H1 (cell line): ENCODE measurements around the gene OLFM2. TPM values are rescaled to one million over a fixed set of nuclear protein-coding genes. Genes with fewer than 3 reads are reported as not detected.

Experiments used
- CTCF ChIA-PET: fragments of 300-600 bp; sonication (Branson Sonifier 250); formaldehyde crosslinking; loops from one replicate; lab custom pipeline; 2021; ENCODE audit not compliant: partially characterized antibody; lab: Charles Lee
- POLR2A ChIA-PET: fragments of 300-600 bp; sonication (Branson Sonifier 250); formaldehyde crosslinking; loops from one replicate; lab custom pipeline; 2021; ENCODE audit warnings: inconsistent platforms; ENCODE audit not compliant: partially characterized antibody; lab: Charles Lee
- DNase-seq, 2 experiments: peaks; one replicate each; pipeline versions ENCODE4 v3.0.0 to v3.0.0-alpha.2; 2010 to 2022; ENCODE audit warnings: low spot score in 2 of 2, low read depth in 1 of 2, mixed read lengths in 1 of 2
- FAIRE-seq: peaks from 2 replicates; lab custom pipeline; 2011; peaks lifted over from hg19 to GRCh38; lab: Jason Lieb, UNC
- H2AFZ ChIP-seq: 2 replicates; pipeline ENCODE4 v1.8.1; 2012; ENCODE audit warnings: low read length, inconsistent platforms
- H2AK5ac ChIP-seq: 2 replicates; pipeline ENCODE4 v1.6.1; 2013; ENCODE audit warnings: low read depth, low read length
- H2BK120ac ChIP-seq: replicated peaks from 2 replicates; pipeline ENCODE3; 2013; ENCODE audit warnings: low read depth, low read length, inconsistent platforms
- H2BK12ac ChIP-seq: 2 replicates; pipeline ENCODE4 v1.6.1; 2013; ENCODE audit warnings: low read depth, low read length
- H2BK15ac ChIP-seq: 2 replicates; pipeline ENCODE4 v1.6.1; 2013; ENCODE audit warnings: low read length
- H2BK20ac ChIP-seq: 2 replicates; pipeline ENCODE4 v1.6.1; 2013; ENCODE audit warnings: low read length
- H2BK5ac ChIP-seq: 2 replicates; pipeline ENCODE4 v1.6.1; 2013; ENCODE audit warnings: low read depth, low read length
- H3K14ac ChIP-seq: 2 replicates; pipeline ENCODE4 v1.6.1; 2013; ENCODE audit warnings: inconsistent platforms; ENCODE audit not compliant: insufficient read length
- H3K18ac ChIP-seq: 2 replicates; pipeline ENCODE4 v1.6.1; 2013; ENCODE audit warnings: low read length; ENCODE audit errors: extremely low read depth
- H3K23ac ChIP-seq: 2 replicates; pipeline ENCODE4 v1.6.1; 2013; ENCODE audit warnings: inconsistent platforms; ENCODE audit not compliant: insufficient read length
- H3K23me2 ChIP-seq: 2 replicates; pipeline ENCODE4 v1.6.1; 2013; ENCODE audit warnings: low read depth, low read length
- H3K27ac ChIP-seq: 2 replicates; pipeline ENCODE4 v1.6.1; 2011; ENCODE audit warnings: low read depth, low read length, inconsistent platforms
- H3K27me3 ChIP-seq, 4 experiments: replicated peaks in 1 of 4; 1 replicate in 1 of 4; 2 replicates in 3 of 4; pipeline versions ENCODE4 v1.6.1 to v1.8.1; 2011 to 2013; ENCODE audit warnings: low read length in 3 of 4, mild to moderate bottlenecking in 3 of 4, inconsistent platforms in 2 of 4, mixed read lengths in 2 of 4, moderate library complexity in 1 of 4; ENCODE audit not compliant: control insufficient read depth in 3 of 4, insufficient read depth in 3 of 4; ENCODE audit errors: extremely low read depth in 1 of 4
- H3K36me3 ChIP-seq, 4 experiments: 2 replicates each; pipeline versions ENCODE4 v1.6.1 to v1.8.1; 2011 to 2013; ENCODE audit warnings: mild to moderate bottlenecking in 4 of 4, low read length in 3 of 4, moderate library complexity in 2 of 4, control low read depth in 1 of 4, inconsistent platforms in 1 of 4; ENCODE audit not compliant: insufficient read depth in 4 of 4, control insufficient read depth in 2 of 4
- H3K4ac ChIP-seq: replicated peaks from 2 replicates; pipeline ENCODE3; 2013; ENCODE audit warnings: low read length, low read depth, mixed read lengths, inconsistent platforms; ENCODE audit not compliant: insufficient read length
- H3K4me1 ChIP-seq, 4 experiments: replicated peaks in 1 of 4; 1 replicate in 1 of 4; 2 replicates in 3 of 4; pipeline versions ENCODE4 v1.6.1 to v1.8.1; 2011 to 2013; ENCODE audit warnings: low read length in 3 of 4, inconsistent platforms in 2 of 4, mixed read lengths in 1 of 4; ENCODE audit not compliant: insufficient read depth in 4 of 4, control insufficient read depth in 3 of 4
- H3K4me2 ChIP-seq, 2 experiments: 2 replicates each; pipeline versions ENCODE4 v1.6.1 to v1.8.1; 2011 to 2013; ENCODE audit warnings: low read depth in 2 of 2, low read length in 2 of 2, control low read depth in 1 of 2, inconsistent platforms in 1 of 2, mild to moderate bottlenecking in 1 of 2; ENCODE audit not compliant: insufficient read depth in 1 of 2
- H3K4me3 ChIP-seq, 4 experiments: fragments of 200-600, 300-600 bp in 1 of 4; sonication (generic), shearing (Covaris generic), sonication (Bioruptor Twin) in 1 of 4; 2 replicates each; pipeline versions ENCODE4 v1.5.1 to v1.8.1; 2011 to 2016; ENCODE audit warnings: low read length in 4 of 4, low read depth in 3 of 4, control low read depth in 2 of 4, inconsistent platforms in 2 of 4, mild to moderate bottlenecking in 2 of 4, mixed read lengths in 1 of 4, moderate library complexity in 1 of 4; ENCODE audit not compliant: insufficient read depth in 2 of 4; ENCODE audit errors: extremely low read depth in 1 of 4
- H3K56ac ChIP-seq: replicated peaks from 2 replicates; pipeline ENCODE3; 2013; ENCODE audit warnings: low read depth, mild to moderate bottlenecking, mixed read lengths, low read length, inconsistent platforms; ENCODE audit not compliant: insufficient read length
- H3K79me1 ChIP-seq: 2 replicates; pipeline ENCODE4 v1.6.1; 2013; ENCODE audit warnings: low read depth, low read length, control low read depth
- H3K79me2 ChIP-seq, 2 experiments: 2 replicates each; pipeline versions ENCODE4 v1.6.1 to v1.8.1; 2012 to 2013; ENCODE audit warnings: low read length in 2 of 2, mild to moderate bottlenecking in 2 of 2, inconsistent platforms in 1 of 2; ENCODE audit not compliant: insufficient read depth in 2 of 2, control insufficient read depth in 1 of 2
- H3K9ac ChIP-seq, 4 experiments: replicated peaks in 1 of 4; 1 replicate in 1 of 4; 2 replicates in 3 of 4; pipeline versions ENCODE4 v1.6.1 to v1.8.1; 2011 to 2013; ENCODE audit warnings: low read depth in 3 of 4, low read length in 3 of 4, control low read depth in 2 of 4, mild to moderate bottlenecking in 2 of 4, moderate library complexity in 2 of 4, inconsistent platforms in 1 of 4; ENCODE audit errors: extremely low read depth in 1 of 4
- H3K9me3 ChIP-seq, 2 experiments: 2 replicates each; pipeline versions ENCODE4 v1.6.1 to v1.8.1; 2012 to 2013; ENCODE audit warnings: mild to moderate bottlenecking in 2 of 2, moderate library complexity in 2 of 2, control low read depth in 1 of 2, inconsistent platforms in 1 of 2, low read depth in 1 of 2, low read length in 1 of 2, mixed read lengths in 1 of 2; ENCODE audit not compliant: insufficient read depth in 2 of 2
- H4K20me1 ChIP-seq, 2 experiments: replicated peaks in 1 of 2; 2 replicates each; pipeline versions ENCODE3 to v1.8.1; 2011 to 2013; ENCODE audit warnings: inconsistent platforms in 2 of 2, low read length in 2 of 2, mild to moderate bottlenecking in 1 of 2; ENCODE audit not compliant: insufficient read depth in 2 of 2, control insufficient read depth in 1 of 2
- H4K5ac ChIP-seq: 2 replicates; pipeline ENCODE4 v1.6.1; 2013; ENCODE audit warnings: low read length, low read depth, mixed read lengths, inconsistent platforms; ENCODE audit not compliant: insufficient read length
- H4K8ac ChIP-seq: 2 replicates; pipeline ENCODE4 v1.8.0; 2013; ENCODE audit warnings: mild to moderate bottlenecking, moderate library complexity, low read length, inconsistent platforms; ENCODE audit not compliant: insufficient read depth; ENCODE audit errors: extremely low read depth
- H4K91ac ChIP-seq: replicated peaks from 2 replicates; pipeline ENCODE3; 2013; ENCODE audit warnings: low read length, mixed read lengths, inconsistent platforms; ENCODE audit not compliant: insufficient read length
- ATF2 ChIP-seq: IDR thresholded peaks from 2 replicates; pipeline ENCODE4 v1.6.1; 2012; ENCODE audit warnings: low read length, inconsistent platforms
- BRCA1 ChIP-seq: IDR thresholded peaks from 2 replicates; pipeline ENCODE4 v1.6.1; 2012; ENCODE audit warnings: low read depth, low read length, improper control_type of control experiment
- CHD2 ChIP-seq: IDR thresholded peaks from 2 replicates; pipeline ENCODE4 v1.6.1; 2012; ENCODE audit warnings: low read length, improper control_type of control experiment
- CTBP2 ChIP-seq: IDR thresholded peaks from 2 replicates; pipeline ENCODE4 v1.7.0; 2011; ENCODE audit warnings: borderline replicate concordance, mild to moderate bottlenecking, moderate library complexity, mixed read lengths, low read length; ENCODE audit not compliant: insufficient read depth, insufficient read length
- EP300 ChIP-seq, 2 experiments: IDR thresholded peaks; 1 replicate in 1 of 2; 2 replicates in 1 of 2; pipeline ENCODE4 v1.6.1; 2011 to 2012; ENCODE audit warnings: low read depth in 2 of 2, low read length in 2 of 2, mild to moderate bottlenecking in 2 of 2, borderline replicate concordance in 1 of 2, inconsistent platforms in 1 of 2, moderate library complexity in 1 of 2
- MAX ChIP-seq: IDR thresholded peaks from 2 replicates; pipeline ENCODE4 v1.6.1; 2012; ENCODE audit warnings: inconsistent platforms
- NRF1 ChIP-seq: IDR thresholded peaks from 2 replicates; pipeline ENCODE4 v1.6.1; 2011; ENCODE audit warnings: mild to moderate bottlenecking, low read depth, low read length, improper control_type of control experiment
- RXRA ChIP-seq: IDR thresholded peaks from 2 replicates; pipeline ENCODE4 v1.6.1; 2011; ENCODE audit warnings: low read depth, mild to moderate bottlenecking, low read length, moderate library complexity; ENCODE audit not compliant: insufficient read depth
- WGBS, 2 experiments: shearing (Covaris generic) in 1 of 2; methylation state at CpG; one replicate each; pipeline versions ENCODE4 v1.1.6 to v1.1.7; 2013 to 2015; ENCODE audit warnings: low lambda C conversion rate in 2 of 2, mixed read lengths in 2 of 2, inconsistent platforms in 1 of 2, low coverage in 1 of 2, missing lambda C conversion rate in 1 of 2; ENCODE audit not compliant: insufficient replicate concordance in 2 of 2, insufficient coverage in 1 of 2, insufficient read length in 1 of 2; ENCODE audit errors: extremely low coverage in 1 of 2, missing lambda C conversion rate in 1 of 2; 5-methylcytosine and 5-hydroxymethylcytosine counted together
- polyA plus RNA-seq, 7 experiments: library from polyadenylated mRNA; depleted of rRNA in 3 of 7; stranded (reverse) in 5 of 7; unstranded in 2 of 7; fragments of >200 nt in 5 of 7; fragments of 200-250 nt in 2 of 7; gene quantifications; 1 replicate in 5 of 7; 2 replicates in 1 of 7; 4 replicates in 1 of 7; pipeline versions ENCODE4 v1.2.1 to v1.2.3, GENCODE V29; 2011 to 2013; ENCODE audit warnings: missing spikeins in 2 of 7, mixed read lengths in 2 of 7
- total RNA-seq: library from RNA; stranded (reverse); fragmentation: NEBNext Ultra II Directional; extraction: Animal tissue kit (Norgen Biotek cat#: 25700); gene quantifications from 2 replicates; pipeline ENCODE4 v1.2.1, GENCODE V29; 2021

OLFM2 gene
- total and polyA plus RNA-seq, 2 of the 8 experiments (the other 6 are each of a cell fraction or from before 2014, with no cell fraction given) = 68.2 to 151 TPM

- no peak overlapping the region for H3K4me3 ChIP-seq
- H3K4me1 ChIP-seq = no peaks in the 10 kb centered on the region; a peak in 1 of 7 replicates
- no peak overlapping the region for H3K4ac ChIP-seq
- H4K91ac ChIP-seq = no peak overlapping the region
- H3K79me2 ChIP-seq = no peaks in the 10 kb centered on the region
- CTCF ChIA-PET = interaction anchor here (1.2 to 3.5 kb wide), 2 partner anchors 9 to 10 kb away, joined by 3 to 18 read pairs; no protein-coding TSS in a partner anchor
- no peak overlapping the region for H2BK120ac ChIP-seq
- no peak overlapping the region for H3K56ac ChIP-seq
- 90% methylated on average over 9 of the region's 10 CpGs; no CpG with 5 or more reads in 1 of the 2 experiments for WGBS, 2 experiments
- H3K9ac ChIP-seq = no peak overlapping the region
- no peak for TF ChIP-seq BRCA1
- TF ChIP-seq ATF2 = no peak
- no peak for TF ChIP-seq NRF1
- TF ChIP-seq CHD2 = no peak
- no peak for TF ChIP-seq EP300 (IDR thresholded peaks at IDR 0.05; ENCODE audit: borderline replicate concordance in 1 of 2, low read depth in 2 of 2, low read length in 2 of 2)
- TF ChIP-seq CTBP2 = no peak
- no peak for TF ChIP-seq MAX
- TF ChIP-seq RXRA = no peak
- TF ChIP-seq, all 59 proteins: peak for 0
- Histone ChIP-seq H2BK20ac (no peak overlapping the region), H2BK15ac (no peak overlapping the region), H3K27ac (no peak overlapping the region), H4K5ac (no peak overlapping the region), H2AFZ (no peak overlapping the region), H3K18ac (no peak overlapping the region), H3K9me3 (no peaks in the 10 kb centered on the region), H2AK5ac (no peak overlapping the region), H3K27me3 (no peaks in the 10 kb centered on the region), H2BK5ac (peak overlapping the region; percentile 44), H3K79me1 (no peaks in the 10 kb centered on the region; the same call in 1 of the 2 replicates), H3K23me2 (no peaks in the 10 kb centered on the region), H3K14ac (no peak overlapping the region), H4K20me1 (peaks cover 1 to 5% of the 10 kb centered on the region in 2 experiments), H3K23ac (no peak overlapping the region), H3K4me2 (no peak overlapping the region), H4K8ac (no peak overlapping the region), H3K36me3 (peaks cover 0 to 12% (median 9%) of the 10 kb centered on the region in 4 experiments; a peak in 5 of 8 replicates), H2BK12ac (no peak overlapping the region)
- DNase-seq (no peak), FAIRE-seq (no peak)
- POLR2A ChIA-PET = interaction anchor here (1.0 to 1.7 kb wide), 3 partner anchors 11 to 252 kb away, joined by 3 to 4 read pairs (median 3); no protein-coding TSS in a partner anchor
Observed at GRCh38 chr19:9857920-9858746, 78.2 kb downstream of the OLFM2 start.
